Eye (tissue), 1 donor: ENCODE data around the gene BZW2.
"Not testable (repeated sequence)": the region's sequence is repeated elsewhere in the genome, so short reads cannot be mapped to it uniquely, and the experiment has no call there.

ENCODE experiments used
- DNase-seq: peaks from one replicate; pipeline ENCODE4 v3.0.0-alpha.2; 2015

Gene BZW2

DNA sequence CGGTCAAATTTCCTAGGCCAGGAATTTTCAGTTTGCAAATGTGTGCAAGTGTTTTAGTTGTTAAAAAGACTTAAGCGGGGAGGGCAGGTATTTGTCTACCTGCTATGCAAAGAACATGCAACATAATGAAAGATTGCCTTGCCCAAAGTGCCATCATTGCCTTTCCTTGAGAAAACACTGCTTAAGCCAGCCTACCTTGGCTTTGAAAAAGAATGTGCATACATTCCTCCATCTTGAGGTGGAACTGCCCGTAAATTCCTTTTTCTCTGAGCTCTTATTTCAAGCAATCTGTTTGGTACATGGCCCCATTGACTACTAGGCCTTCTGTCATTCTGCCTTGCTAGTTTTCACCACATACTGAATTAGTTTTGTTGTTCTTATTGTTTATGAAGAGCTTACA is 29.3 kb downstream of the BZW2 start:
- no peak for DNase-seq

- DNase-seq: no peak
Measured at GRCh38 chr7:16677978-16678494, 32.1 kb downstream of the BZW2 start.

DNA sequence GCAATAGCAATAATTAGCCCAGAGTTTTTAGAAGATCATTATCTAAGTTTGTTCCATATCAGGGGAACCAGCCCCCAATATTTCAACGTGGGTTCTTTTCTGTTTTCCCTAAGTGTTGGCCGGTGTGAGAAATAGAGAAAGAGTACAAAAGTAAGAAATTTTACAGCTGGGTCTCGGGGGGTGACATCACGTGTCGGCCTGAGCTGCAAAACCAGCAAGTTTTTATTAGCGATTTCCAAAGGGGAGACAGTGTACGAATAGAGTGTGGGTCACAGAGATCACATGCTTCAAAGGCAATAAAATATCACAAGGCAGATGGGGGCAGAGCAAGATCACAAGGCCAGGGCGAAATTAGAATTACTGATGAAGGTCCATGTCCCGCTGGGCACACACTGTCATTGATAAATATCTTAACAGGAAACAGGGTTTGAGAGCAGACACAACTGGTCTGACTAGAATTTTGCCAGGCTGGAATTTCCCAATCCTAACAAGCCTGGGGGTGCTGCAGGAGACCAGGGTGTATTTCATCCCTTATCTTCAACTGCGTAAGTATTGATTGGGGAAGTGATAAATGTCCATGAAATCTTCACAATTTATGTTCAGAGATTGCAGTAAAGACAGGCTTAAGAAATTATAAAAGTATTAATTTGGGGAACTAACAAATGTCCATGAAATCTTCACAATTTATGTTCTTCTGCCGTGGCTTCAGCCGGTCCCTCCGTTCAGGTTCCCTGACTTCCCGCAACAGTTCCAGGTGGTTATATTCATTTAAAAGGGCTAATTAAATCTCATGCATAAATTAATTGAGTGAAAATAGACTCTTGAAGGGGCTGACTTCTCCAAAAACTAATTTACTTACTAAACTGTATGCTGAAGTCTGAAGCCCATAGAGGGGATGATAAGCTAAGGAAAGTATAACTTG is 32.9 kb downstream of the BZW2 start:
- not testable (repeated sequence) for DNase-seq

- peak; percentile 9 for DNase-seq
Measured at GRCh38 chr7:16684935-16685334, 39.0 kb downstream of the BZW2 start.

- no peak for DNase-seq
Measured at GRCh38 chr7:16685535-16685934, 39.6 kb downstream of the BZW2 start.

GRCh38 chr7:16688249-16688648 is 42.3 kb downstream of the BZW2 start:
- DNase-seq: no peak

GRCh38 chr7:16691241-16691640 is 45.3 kb downstream of the BZW2 start:
- DNase-seq: no peak

- no peak for DNase-seq
Measured at GRCh38 chr7:16693601-16694318, 47.8 kb downstream of the BZW2 start.

DNA sequence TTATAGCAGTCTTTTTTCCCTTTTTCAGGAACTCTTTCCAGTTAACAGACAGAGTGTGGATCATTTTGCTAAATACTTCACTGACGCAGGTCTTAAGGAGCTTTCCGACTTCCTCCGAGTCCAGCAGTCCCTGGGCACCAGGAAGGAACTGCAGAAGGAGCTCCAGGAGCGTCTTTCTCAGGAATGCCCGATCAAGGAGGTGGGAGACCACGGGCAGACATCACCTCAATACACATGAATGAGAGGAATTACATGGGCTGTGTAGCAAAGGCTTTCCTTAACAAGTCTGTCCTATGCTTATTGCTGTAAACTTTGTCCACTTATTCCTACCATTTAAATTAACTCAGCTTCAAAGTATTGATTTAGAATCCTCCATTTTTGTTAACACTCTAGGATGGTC is 48.8 kb downstream of the BZW2 start:
- DNase-seq: no peak

GRCh38 chr7:16695621-16696237 is 49.7 kb downstream of the BZW2 start:
- peak; percentile 69 for DNase-seq

GRCh38 chr7:16697507-16698199 is 51.7 kb downstream of the BZW2 start:
- DNase-seq: no peak

DNA sequence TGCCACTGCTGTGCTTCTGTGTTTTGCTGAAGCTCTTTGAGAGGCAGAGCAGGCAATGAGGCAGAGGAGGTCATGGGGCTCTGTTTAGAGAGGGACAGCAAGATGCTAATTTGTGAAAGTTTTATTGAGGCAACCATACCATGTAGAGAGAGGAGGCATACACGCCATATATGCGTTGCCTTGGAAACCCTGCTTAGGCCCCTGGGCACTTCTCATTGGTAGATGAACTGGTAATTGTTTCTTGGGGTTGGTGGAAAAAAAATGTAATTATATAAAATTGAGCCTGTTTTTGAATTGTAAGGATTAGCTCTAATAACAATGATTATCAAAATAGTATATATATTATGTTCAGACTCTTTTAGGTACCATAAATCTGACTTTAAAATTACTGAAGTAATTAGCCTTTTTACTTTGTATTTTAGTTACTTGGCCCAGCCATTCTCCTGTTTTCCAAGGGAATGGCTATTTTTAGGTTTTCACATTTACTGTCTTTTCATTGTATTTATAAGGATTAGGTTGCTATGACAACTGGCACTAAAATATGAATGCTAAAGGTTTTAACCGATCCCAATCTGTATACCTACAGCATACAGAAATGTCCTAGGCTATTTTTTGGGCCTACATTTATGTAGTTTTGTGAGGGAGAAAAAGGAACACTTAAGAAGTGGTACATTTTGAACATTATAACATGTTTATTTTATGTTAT is 52.4 kb downstream of the BZW2 start:
- DNase-seq: no peak

GRCh38 chr7:16702441-16702840 is 56.5 kb downstream of the BZW2 start:
- DNase-seq: no peak

- no peak for DNase-seq
Measured at GRCh38 chr7:16708511-16708910, 62.5 kb downstream of the BZW2 start.

- DNase-seq: no peak
Measured at GRCh38 chr7:16708980-16709379, 63.0 kb downstream of the BZW2 start.

DNA sequence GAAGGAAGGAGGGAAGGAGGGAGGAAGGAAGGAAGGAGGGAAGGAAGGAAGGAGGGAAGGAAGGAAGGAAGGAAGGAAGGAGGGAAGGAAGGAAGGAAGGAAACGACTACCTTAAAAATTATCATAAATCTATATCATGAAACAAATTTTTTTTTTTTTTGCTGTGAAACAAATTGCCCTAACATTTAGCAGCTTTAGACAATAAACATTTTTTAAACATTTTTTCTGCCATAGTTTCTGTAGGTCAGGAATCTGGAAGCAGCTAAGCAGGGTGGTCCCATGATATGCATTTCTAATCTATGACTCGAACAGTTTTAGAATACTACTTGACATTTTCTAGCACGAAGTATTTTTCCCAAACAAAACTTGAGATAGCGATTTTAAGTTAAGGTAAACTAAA is 64.7 kb downstream of the BZW2 start:
- DNase-seq: no peak

DNA sequence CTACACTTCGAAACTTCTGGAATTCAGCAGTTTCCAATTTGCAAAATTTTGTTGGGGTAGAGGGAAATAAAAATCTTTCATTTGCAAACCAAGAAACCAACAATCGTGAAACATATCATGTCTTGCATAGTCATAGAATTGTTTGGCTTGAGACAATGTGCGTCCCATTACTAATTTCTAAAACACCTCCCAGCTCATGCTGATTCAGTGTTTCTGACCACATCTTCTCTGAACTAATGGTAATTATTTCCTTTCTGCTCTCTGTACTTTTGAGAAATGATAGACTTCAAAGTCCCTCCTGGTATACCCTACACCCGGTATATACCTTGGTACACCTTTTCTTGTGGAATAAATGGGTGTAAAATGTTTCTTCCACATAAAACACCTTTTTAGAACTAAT is 65.7 kb downstream of the BZW2 start:
- no peak for DNase-seq

GRCh38 chr7:16712916-16713315 is 66.9 kb downstream of the BZW2 start:
- no peak for DNase-seq

- DNase-seq: no peak
Measured at GRCh38 chr7:16715928-16716327, 69.9 kb downstream of the BZW2 start.

- DNase-seq: no peak
Measured at GRCh38 chr7:16718111-16718656, 72.2 kb downstream of the BZW2 start.

DNA sequence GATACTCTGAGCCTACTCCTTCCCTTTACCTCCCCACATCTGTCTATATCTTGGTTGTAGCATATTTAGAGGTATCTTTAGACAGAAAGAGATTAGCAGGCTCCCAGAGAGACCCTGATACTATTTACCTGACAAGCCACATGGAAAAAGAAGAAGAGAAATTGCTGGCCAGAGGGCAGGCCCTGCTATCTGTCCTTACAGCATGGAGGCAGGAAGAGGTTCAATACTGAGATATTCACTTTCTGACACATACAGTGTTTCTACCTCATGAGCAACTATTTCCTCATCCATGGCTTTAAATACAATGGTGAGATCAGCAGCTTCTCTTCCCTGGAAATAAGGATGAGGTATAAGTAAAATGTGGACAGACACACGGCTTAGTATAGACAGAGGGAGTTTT is 73.7 kb downstream of the BZW2 start:
- no peak for DNase-seq

DNA sequence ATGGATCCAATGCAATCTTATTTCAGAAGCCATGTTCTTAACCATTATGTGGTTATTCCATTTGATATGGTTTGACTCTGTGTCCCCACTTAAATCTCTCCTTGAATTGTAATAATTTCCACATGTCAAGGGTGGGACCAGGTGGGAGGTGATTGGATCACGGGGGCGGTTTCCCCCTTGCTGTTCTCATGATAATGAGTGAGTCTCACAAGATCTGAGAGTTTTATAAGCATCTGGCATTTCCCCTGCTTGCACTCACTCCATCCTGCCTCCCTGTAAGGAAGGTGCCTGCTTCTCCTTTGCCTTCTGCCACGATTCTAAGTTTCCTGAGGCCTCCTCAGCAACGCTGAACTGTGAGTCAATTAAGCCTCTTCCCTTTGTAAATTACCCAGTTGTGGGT is 75.6 kb downstream of the BZW2 start:
- no peak for DNase-seq
